HG02852 (cell line): ENCODE measurements around the gene LDAF1.
A peak's percentile ranks its signal among the peaks of the same experiment; 100 is the strongest.
"Not testable (repeated sequence)": the region's sequence is repeated elsewhere in the genome, so short reads cannot be mapped to it uniquely, and the experiment has no call there.

ENCODE experiments used
- ATAC-seq: cut with Tn5 transposase; IDR thresholded peaks from one replicate; pipeline ENCODE4 v1.9.1; 2021; ENCODE audit warnings: mild to moderate bottlenecking, moderate library complexity; ENCODE audit not compliant: unreplicated experiment

Gene LDAF1

GRCh38 chr16:21192991-21193390, 34.5 kb downstream of the LDAF1 start:
- ATAC-seq = no peak

GRCh38 chr16:21194771-21195301, 36.4 kb downstream of the LDAF1 start:
- peak; percentile 41 for ATAC-seq

GRCh38 chr16:21195330-21195729, 36.9 kb downstream of the LDAF1 start:
- not testable (repeated sequence) for ATAC-seq

- no peak for ATAC-seq
Measured at GRCh38 chr16:21197112-21197511, 38.6 kb downstream of the LDAF1 start.

GRCh38 chr16:21197621-21198020, 39.1 kb downstream of the LDAF1 start:
- ATAC-seq = no peak

- no peak for ATAC-seq
Measured at GRCh38 chr16:21199607-21200218, 41.2 kb downstream of the LDAF1 start.

GRCh38 chr16:21203155-21203797, 44.8 kb downstream of the LDAF1 start:
- no peak for ATAC-seq

DNA sequence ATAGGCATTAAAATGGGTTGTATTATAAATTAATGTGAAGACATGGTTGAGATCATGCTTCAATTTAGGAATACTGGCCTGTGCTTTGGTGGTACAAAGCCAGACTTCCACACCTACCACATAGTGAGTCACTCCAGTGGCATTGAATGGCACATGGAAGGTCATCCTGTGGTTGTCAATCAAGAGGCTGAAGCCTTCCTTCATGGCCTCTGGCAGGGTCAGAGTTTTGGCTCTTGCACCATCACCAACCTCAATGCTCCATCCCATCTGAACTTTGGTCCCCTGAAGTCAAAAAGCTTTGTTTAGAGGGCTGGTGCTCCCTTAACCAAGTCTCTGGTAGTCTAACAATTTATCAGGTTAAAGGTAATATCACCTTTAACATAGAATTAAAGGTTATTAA, 46.8 kb downstream of the LDAF1 start:
- ATAC-seq = no peak

GRCh38 chr16:21206550-21206949, 48.1 kb downstream of the LDAF1 start:
- ATAC-seq = no peak

GRCh38 chr16:21208446-21209230, 50.2 kb downstream of the LDAF1 start:
- no peak for ATAC-seq

- ATAC-seq = no peak
Measured at GRCh38 chr16:21211486-21211885, 53.0 kb downstream of the LDAF1 start, which contains the start of gene ZP2. Gene ZP2 (minus strand): TSS chr16:21211574. CDS start chr16:21211547, 27 bp downstream.

DNA sequence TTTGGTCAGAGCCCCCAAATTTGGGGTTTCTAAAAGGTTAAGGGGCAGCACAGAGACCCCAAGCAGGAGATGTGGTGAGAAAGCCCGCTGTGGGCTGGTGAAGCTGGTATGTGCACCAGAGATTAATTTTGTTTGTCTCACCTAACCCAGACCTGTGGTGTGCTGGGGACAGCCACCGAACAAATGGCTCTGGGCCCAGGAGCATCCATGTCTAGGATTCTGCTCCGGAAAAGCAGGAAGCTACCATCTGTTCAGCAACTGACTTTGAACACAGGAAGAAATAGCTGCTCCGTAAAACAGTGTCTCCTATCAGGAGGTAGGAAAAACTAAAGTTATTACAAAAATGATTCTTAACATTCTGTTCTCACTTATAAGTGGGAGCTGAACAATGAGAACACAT, 55.6 kb downstream of the LDAF1 start:
- no peak for ATAC-seq

GRCh38 chr16:21217121-21217520, 58.6 kb downstream of the LDAF1 start:
- ATAC-seq = no peak

- ATAC-seq = no peak
Measured at GRCh38 chr16:21218153-21218552, 59.7 kb downstream of the LDAF1 start.

DNA sequence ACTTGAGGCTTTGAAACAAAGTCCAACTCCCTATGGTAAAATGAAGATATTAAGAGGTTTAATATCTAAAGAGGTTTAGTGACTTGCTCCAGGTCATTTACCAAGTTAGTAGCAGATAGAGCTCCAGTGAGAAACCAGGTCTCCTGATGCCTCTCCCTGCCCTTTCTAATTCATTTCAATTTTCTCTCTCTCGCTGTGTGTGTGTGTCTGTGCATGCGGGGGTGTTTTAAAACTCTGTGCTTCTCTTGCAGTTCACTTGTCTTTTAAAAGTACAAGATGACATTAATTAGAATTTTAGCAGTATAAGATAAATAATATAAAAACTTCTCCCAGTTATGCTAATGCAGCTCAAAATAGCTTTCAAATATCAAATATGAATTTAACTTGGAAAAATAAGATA, 61.1 kb downstream of the LDAF1 start:
- ATAC-seq = no peak

GRCh38 chr16:21222495-21223337, 64.2 kb downstream of the LDAF1 start:
- no peak for ATAC-seq

- ATAC-seq = no peak
Measured at GRCh38 chr16:21223787-21224186, 65.3 kb downstream of the LDAF1 start.

DNA sequence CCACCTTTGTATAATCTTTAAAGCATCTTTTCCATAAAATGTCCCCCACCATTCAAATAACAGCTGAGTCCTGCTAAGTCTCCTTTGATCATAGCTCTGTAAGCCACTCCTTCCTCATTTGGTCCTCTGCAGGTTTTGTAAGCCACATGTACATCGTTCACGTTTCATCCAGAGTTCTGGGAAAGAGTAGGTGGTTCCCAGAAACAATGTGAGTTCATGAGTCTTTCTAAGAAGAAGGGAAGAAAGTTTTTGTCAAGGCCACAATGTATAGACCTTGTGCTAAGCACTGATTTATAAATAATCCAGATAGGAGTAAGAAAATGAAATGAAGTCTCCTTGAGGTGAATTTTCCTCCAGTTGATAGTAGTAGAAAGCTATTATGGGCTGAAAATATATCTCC, 66.3 kb downstream of the LDAF1 start:
- ATAC-seq = no peak

GRCh38 chr16:21226749-21227148, 68.3 kb downstream of the LDAF1 start:
- no peak for ATAC-seq

GRCh38 chr16:21227866-21228265, 69.4 kb downstream of the LDAF1 start:
- no peak for ATAC-seq

DNA sequence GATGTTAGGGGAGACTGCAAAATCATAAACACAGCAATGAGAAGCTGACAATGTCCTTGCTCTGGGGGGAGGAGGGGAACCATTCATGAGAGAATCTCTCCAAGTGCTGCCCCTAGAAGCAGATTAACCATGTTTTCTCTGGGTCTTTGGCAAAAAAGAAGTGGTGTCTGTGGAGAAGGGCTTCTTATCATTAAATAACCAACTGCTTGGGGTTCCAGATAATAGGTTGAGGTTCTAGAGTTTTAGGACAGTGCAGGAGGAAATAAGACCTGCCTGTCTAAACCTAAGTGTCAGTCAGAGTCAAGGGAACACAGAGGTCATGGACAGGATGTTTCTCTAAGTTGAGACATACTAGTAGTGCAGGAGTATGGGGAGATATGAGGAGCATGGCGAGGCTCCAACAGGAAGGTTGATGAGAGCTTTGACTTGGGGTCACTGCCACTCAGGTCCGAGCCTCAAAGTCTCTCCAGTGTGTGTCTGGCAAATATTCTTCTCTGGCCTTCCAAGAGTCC, 69.9 kb downstream of the LDAF1 start:
- ATAC-seq = no peak
